Measurements from ENCODE around the gene ARHGEF10L.

GRCh38 chr1:17697458-17697857 is 158.0 kb downstream of the ARHGEF10L start:
- no peak for TF ChIP-seq REST (tag by site-specific recombination; IDR thresholded peaks at IDR 0.05)
- TF ChIP-seq SETDB1 (IDR thresholded peaks at IDR 0.05; ENCODE audit: insufficient read length, low read length): no peak
